HEK293 (cell line): ENCODE data around the gene TRIM33.
"Not testable (repeated sequence)": the region's sequence is repeated elsewhere in the genome, so short reads cannot be mapped to it uniquely, and the experiment has no call there.

ENCODE experiments used
- CTCF ChIA-PET: fragments of 350-600 bp; formaldehyde crosslinking; extraction: SDS; loops from one replicate; lab custom pipeline; 2021; ENCODE audit warnings: antibody characterized with exemption; lab: Yijun Ruan, JAX
- POLR2A ChIA-PET: fragments of 300-600 bp; formaldehyde crosslinking; extraction: SDS; loops from one replicate; lab custom pipeline; 2020; ENCODE audit warnings: antibody characterized with exemption, inconsistent platforms; lab: Yijun Ruan, JAX
- H3K27ac ChIP-seq: fragments of 200-500 bp; sonication (Bioruptor generic); 2 replicates; pipeline ENCODE4 v1.5.1; 2014; ENCODE audit warnings: low read depth, low read length, control low read depth, inconsistent platforms; ENCODE audit errors: extremely low read depth
- H3K36me3 ChIP-seq, 2 experiments: fragments of 200-500 bp in 1 of 2; sonication (Bioruptor generic) in 1 of 2; 1 replicate in 1 of 2; 2 replicates in 1 of 2; pipeline ENCODE4 v1.5.1; 2014 to 2017; ENCODE audit warnings: inconsistent platforms in 2 of 2, low read length in 2 of 2; ENCODE audit not compliant: control insufficient read depth in 2 of 2, insufficient read depth in 1 of 2
- H3K4me1 ChIP-seq: fragments of 200-500 bp; sonication (Bioruptor generic); 2 replicates; pipeline ENCODE4 v1.5.1; 2014; ENCODE audit warnings: mild to moderate bottlenecking, low read length, inconsistent platforms; ENCODE audit not compliant: control insufficient read depth, insufficient read depth
- H3K4me3 ChIP-seq: 2 replicates; pipeline ENCODE4 v1.5.1; 2011; ENCODE audit warnings: low read depth, mild to moderate bottlenecking, control low read depth, low read length, moderate library complexity
- H3K9me3 ChIP-seq: fragments of 200-500 bp; sonication (Bioruptor generic); 2 replicates; pipeline ENCODE4 v1.5.1; 2014; ENCODE audit warnings: low read depth, low read length, inconsistent platforms; ENCODE audit not compliant: control insufficient read depth, insufficient read depth
- ATF2 ChIP-seq: fragments of 450-650 bp; formaldehyde crosslinking; IDR thresholded peaks from 2 replicates; pipeline ENCODE4 v1.5.1; 2016; ENCODE audit warnings: missing biosample characterization, missing genetic modification characterization, low read depth
- HIC1 ChIP-seq: fragments of 450-650 bp; formaldehyde crosslinking; IDR thresholded peaks from 2 replicates; pipeline ENCODE4 v1.5.1; 2016; ENCODE audit warnings: missing biosample characterization, missing genetic modification characterization
- KLF16 ChIP-seq: fragments of 450-650 bp; formaldehyde crosslinking; IDR thresholded peaks from 2 replicates; pipeline ENCODE4 v1.5.1; 2017; ENCODE audit warnings: missing biosample characterization, missing genetic modification characterization
- PRDM10 ChIP-seq: fragments of 450-650 bp; formaldehyde crosslinking; IDR thresholded peaks from 2 replicates; pipeline ENCODE4 v1.5.1; 2016; ENCODE audit warnings: missing biosample characterization, missing genetic modification characterization
- SCRT2 ChIP-seq: fragments of 450-650 bp; formaldehyde crosslinking; IDR thresholded peaks from 2 replicates; pipeline ENCODE4 v1.5.1; 2016; ENCODE audit warnings: missing biosample characterization, missing genetic modification characterization
- ZFHX2 ChIP-seq: fragments of 450-650 bp; formaldehyde crosslinking; conservative IDR thresholded peaks from 2 replicates; pipeline ENCODE4 v1.5.1; 2016; ENCODE audit warnings: missing biosample characterization, missing genetic modification characterization
- ZNF155 ChIP-seq: fragments of 450-650 bp; formaldehyde crosslinking; IDR thresholded peaks from 2 replicates; pipeline ENCODE4 v1.5.1; 2016; ENCODE audit warnings: missing biosample characterization, missing genetic modification characterization
- ZNF18 ChIP-seq: fragments of 450-650 bp; formaldehyde crosslinking; IDR thresholded peaks from 2 replicates; pipeline ENCODE4 v1.5.1; 2016; ENCODE audit warnings: missing biosample characterization, missing genetic modification characterization
- ZNF184 ChIP-seq: fragments of 450-650 bp; IDR thresholded peaks from 2 replicates; pipeline ENCODE4 v1.5.1; 2018; ENCODE audit warnings: missing biosample characterization, mild to moderate bottlenecking, missing genetic modification characterization
- ZNF19 ChIP-seq: fragments of 450-650 bp; formaldehyde crosslinking; IDR thresholded peaks from 2 replicates; pipeline ENCODE4; 2016; ENCODE audit warnings: missing biosample characterization, missing genetic modification characterization, low read depth
- ZNF274 ChIP-seq, 2 experiments: fragments of 200-500 bp in 1 of 2; fragments of 450-650 bp in 1 of 2; sonication (Bioruptor generic) in 1 of 2; formaldehyde crosslinking in 1 of 2; IDR thresholded peaks; 2 replicates each; pipeline versions ENCODE4 v1.5.1 to v1.6.1; 2014 to 2016; ENCODE audit warnings: borderline replicate concordance in 1 of 2, inconsistent platforms in 1 of 2, low read length in 1 of 2, missing biosample characterization in 1 of 2, missing genetic modification characterization in 1 of 2
- ZNF311 ChIP-seq: fragments of 450-650 bp; formaldehyde crosslinking; IDR thresholded peaks from 2 replicates; pipeline ENCODE4 v1.5.1; 2017; ENCODE audit warnings: missing biosample characterization, missing genetic modification characterization, borderline replicate concordance
- ZNF341 ChIP-seq: fragments of 450-650 bp; formaldehyde crosslinking; IDR thresholded peaks from 2 replicates; pipeline ENCODE4; 2016; ENCODE audit warnings: low read depth, missing biosample characterization, missing genetic modification characterization
- ZNF510 ChIP-seq: fragments of 450-650 bp; formaldehyde crosslinking; IDR thresholded peaks from 2 replicates; pipeline ENCODE4 v1.5.1; 2018; ENCODE audit warnings: mild to moderate bottlenecking, missing genetic modification characterization, missing biosample characterization; ENCODE audit not compliant: insufficient replicate concordance
- ZNF658 ChIP-seq: fragments of 450-650 bp; formaldehyde crosslinking; IDR thresholded peaks from 2 replicates; pipeline ENCODE4; 2016; ENCODE audit warnings: missing biosample characterization, missing genetic modification characterization
- ZNF677 ChIP-seq: fragments of 450-650 bp; IDR thresholded peaks from 2 replicates; pipeline ENCODE4 v1.5.0; 2018; ENCODE audit warnings: missing biosample characterization, mild to moderate bottlenecking, missing genetic modification characterization, moderate library complexity
- ZNF785 ChIP-seq: fragments of 450-650 bp; formaldehyde crosslinking; IDR thresholded peaks from 2 replicates; pipeline ENCODE4 v1.5.1; 2016; ENCODE audit warnings: missing biosample characterization, missing genetic modification characterization

Gene TRIM33

GRCh38 chr1:114363230-114363629, 147.8 kb downstream of the TRIM33 start:
- H3K4me1 ChIP-seq; H3K4me3 ChIP-seq; CTCF ChIA-PET; H3K36me3 ChIP-seq; H3K9me3 ChIP-seq; POLR2A ChIA-PET; H3K27ac ChIP-seq; TF ChIP-seq ZNF274 (IDR thresholded peaks at IDR 0.05; ENCODE audit: low read length): not testable (repeated sequence)
- peak; percentile 28 for TF ChIP-seq ZNF510
- peak; percentile 69; the same call in 1 of the 2 replicates for TF ChIP-seq ZNF274 (tag by site-specific recombination; IDR thresholded peaks at IDR 0.05; ENCODE audit: borderline replicate concordance)

GRCh38 chr1:114359791-114360190, 151.2 kb downstream of the TRIM33 start:
- H3K9me3 ChIP-seq = no peaks in the 10 kb centered on the region
- TF ChIP-seq ZNF658 (tag by site-specific recombination) (no peak), ZNF341 (tag by site-specific recombination) (no peak)
- CTCF ChIA-PET = no interaction called here
- no peaks in the 10 kb centered on the region for H3K4me1 ChIP-seq
- POLR2A ChIA-PET = no interaction called here
- H3K4me3 ChIP-seq = no peak overlapping the region
- no peak overlapping the region for H3K27ac ChIP-seq
- no peaks in the 10 kb centered on the region for H3K36me3 ChIP-seq

GRCh38 chr1:114355240-114355639, 155.8 kb downstream of the TRIM33 start:
- H3K9me3 ChIP-seq = no peaks in the 10 kb centered on the region
- H3K4me1 ChIP-seq = no peaks in the 10 kb centered on the region
- no peak for TF ChIP-seq KLF16
- TF ChIP-seq SCRT2 (tag by site-specific recombination) = no peak
- no peak for TF ChIP-seq ZNF155 (tag by site-specific recombination)
- TF ChIP-seq ZFHX2 (tag by site-specific recombination) = no peak
- no peak for TF ChIP-seq HIC1 (tag by site-specific recombination)
- TF ChIP-seq ATF2 (tag by site-specific recombination) = no peak
- TF ChIP-seq ZNF785 = no peak
- TF ChIP-seq ZNF184 (tag by site-specific recombination) = no peak
- TF ChIP-seq, all 188 proteins: peak for 0
- H3K4me3 ChIP-seq = no peak overlapping the region
- H3K27ac ChIP-seq = no peak overlapping the region
- POLR2A ChIA-PET = no interaction called here
- CTCF ChIA-PET = no interaction called here
- no peaks in the 10 kb centered on the region for H3K36me3 ChIP-seq

- Histone ChIP-seq H3K27ac (no peak overlapping the region), H3K36me3 (no peaks in the 10 kb centered on the region), H3K9me3 (no peaks in the 10 kb centered on the region), H3K4me1 (no peaks in the 10 kb centered on the region), H3K4me3 (no peak overlapping the region)
- ChIA-PET POLR2A (interaction anchor here (0.7 kb wide), 1 partner anchor 158 kb away, joined by 3 read pairs; the partner anchor contains the start of gene TRIM33), CTCF (interaction anchor here (0.6 to 1.0 kb wide), 2 partner anchors 26 to 28 kb away, joined by 3 to 6 read pairs; no protein-coding TSS in a partner anchor)
- TF ChIP-seq ZNF19 (no peak), PRDM10 (tag by site-specific recombination) (0 out of 2 replicates have a peak, but pooled peaks have one; percentile 32), ZNF311 (tag by site-specific recombination) (no peak), ZFHX2 (tag by site-specific recombination) (peak; percentile 41), ZNF677 (no peak), ZNF18 (no peak)
Measured at GRCh38 chr1:114353262-114353661, 157.7 kb downstream of the TRIM33 start.
